ENCODE data around the gene UBXN6. TPM values are rescaled to one million over a fixed set of nuclear protein-coding genes. Genes with fewer than 3 reads are reported as not detected.

UBXN6 gene
- total and polyA plus RNA-seq, 2 experiments from 2014 or later = 19.1 to 21.6 TPM

GRCh38 chr19:4471403-4472173 lies 14.0 kb upstream of the UBXN6 start (continued):
- TF ChIP-seq REST (IDR thresholded peaks at IDR 0.05; ENCODE audit: unreplicated experiment) (no peak), JUNB (IDR thresholded peaks at IDR 0.05; ENCODE audit: unreplicated experiment) (no peak), EZH2phosphoT487 (IDR thresholded peaks at IDR 0.05; ENCODE audit: unreplicated experiment) (no peak), STAT1 (IDR thresholded peaks at IDR 0.05; ENCODE audit: unreplicated experiment) (no peak), NANOG (IDR thresholded peaks at IDR 0.05; ENCODE audit: borderline replicate concordance) (no peak), ZNF331 (CRISPR knock-in tag; IDR thresholded peaks at IDR 0.05; ENCODE audit: low read depth) (no peak)
- TF ChIP-seq, protein P1, sequence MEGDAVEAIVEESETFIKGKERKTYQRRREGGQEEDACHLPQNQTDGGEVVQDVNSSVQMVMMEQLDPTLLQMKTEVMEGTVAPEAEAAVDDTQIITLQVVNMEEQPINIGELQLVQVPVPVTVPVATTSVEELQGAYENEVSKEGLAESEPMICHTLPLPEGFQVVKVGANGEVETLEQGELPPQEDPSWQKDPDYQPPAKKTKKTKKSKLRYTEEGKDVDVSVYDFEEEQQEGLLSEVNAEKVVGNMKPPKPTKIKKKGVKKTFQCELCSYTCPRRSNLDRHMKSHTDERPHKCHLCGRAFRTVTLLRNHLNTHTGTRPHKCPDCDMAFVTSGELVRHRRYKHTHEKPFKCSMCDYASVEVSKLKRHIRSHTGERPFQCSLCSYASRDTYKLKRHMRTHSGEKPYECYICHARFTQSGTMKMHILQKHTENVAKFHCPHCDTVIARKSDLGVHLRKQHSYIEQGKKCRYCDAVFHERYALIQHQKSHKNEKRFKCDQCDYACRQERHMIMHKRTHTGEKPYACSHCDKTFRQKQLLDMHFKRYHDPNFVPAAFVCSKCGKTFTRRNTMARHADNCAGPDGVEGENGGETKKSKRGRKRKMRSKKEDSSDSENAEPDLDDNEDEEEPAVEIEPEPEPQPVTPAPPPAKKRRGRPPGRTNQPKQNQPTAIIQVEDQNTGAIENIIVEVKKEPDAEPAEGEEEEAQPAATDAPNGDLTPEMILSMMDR (conservative IDR thresholded peaks at IDR 0.05; ENCODE audit: low read depth in 2 of 2) = no peak

DNA sequence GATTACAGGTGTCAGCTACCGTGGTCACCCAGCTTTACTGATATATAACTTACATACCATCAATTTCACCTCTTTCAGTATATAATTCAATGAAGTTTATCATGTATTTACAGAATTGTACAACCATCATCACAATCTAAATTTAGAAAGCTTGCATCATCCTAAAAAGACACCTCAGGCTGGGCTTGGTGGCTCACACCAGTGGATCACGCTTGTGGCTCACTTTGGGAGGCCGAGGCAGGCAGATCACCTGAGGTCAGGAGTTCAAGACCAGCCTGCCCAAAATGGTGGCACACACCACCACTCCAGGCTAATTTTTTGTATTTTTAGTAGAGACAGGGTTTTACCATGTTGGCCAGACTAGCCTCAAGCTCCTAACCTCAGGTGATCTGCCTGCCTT lies 10.2 kb upstream of the UBXN6 start:
- Histone ChIP-seq H3K27ac (ENCODE audit: low read depth) (no peak overlapping the region), H3K9me2 (ENCODE audit: insufficient read depth) (no peaks in the 10 kb centered on the region), H3K4me2 (no peak overlapping the region), H4K20me1 (replicated peaks; ENCODE audit: insufficient read depth) (no peaks in the 10 kb centered on the region; the same call in 1 of the 2 replicates), H3K4me3 (no peak overlapping the region), H3F3A (replicated peaks; ENCODE audit: low read depth) (no peaks in the 10 kb centered on the region), H3K36me3 (ENCODE audit: insufficient read depth) (no peaks in the 10 kb centered on the region), H3K4me1 (ENCODE audit: insufficient read depth) (no peaks in the 10 kb centered on the region), H3K79me2 (replicated peaks; ENCODE audit: insufficient read depth) (peaks cover 5% of the 10 kb centered on the region), H2AFZ (no peak overlapping the region), H3K27me3 (ENCODE audit: insufficient read depth) (no peaks in the 10 kb centered on the region)
- Mint-ChIP-seq H3K27ac (no peak overlapping the region), H3K9me3 (no peaks in the 10 kb centered on the region), H3K4me3 (no peak overlapping the region), H3K4me1 (0 out of 3 replicates have a peak, but pooled peaks cover 3% of the 10 kb centered on the region), H3K27me3 (ENCODE audit: insufficient read depth, low read depth, poor library complexity) (no peaks in the 10 kb centered on the region), H3K36me3 (ENCODE audit: low read depth) (no peaks in the 10 kb centered on the region)
- no peak for ATAC-seq
- no peak for DNase-seq (ENCODE audit: low spot score)
- TF ChIP-seq POLR2AphosphoS5 (IDR thresholded peaks at IDR 0.05; ENCODE audit: low read depth) = no peak
- TF ChIP-seq, protein P2, sequence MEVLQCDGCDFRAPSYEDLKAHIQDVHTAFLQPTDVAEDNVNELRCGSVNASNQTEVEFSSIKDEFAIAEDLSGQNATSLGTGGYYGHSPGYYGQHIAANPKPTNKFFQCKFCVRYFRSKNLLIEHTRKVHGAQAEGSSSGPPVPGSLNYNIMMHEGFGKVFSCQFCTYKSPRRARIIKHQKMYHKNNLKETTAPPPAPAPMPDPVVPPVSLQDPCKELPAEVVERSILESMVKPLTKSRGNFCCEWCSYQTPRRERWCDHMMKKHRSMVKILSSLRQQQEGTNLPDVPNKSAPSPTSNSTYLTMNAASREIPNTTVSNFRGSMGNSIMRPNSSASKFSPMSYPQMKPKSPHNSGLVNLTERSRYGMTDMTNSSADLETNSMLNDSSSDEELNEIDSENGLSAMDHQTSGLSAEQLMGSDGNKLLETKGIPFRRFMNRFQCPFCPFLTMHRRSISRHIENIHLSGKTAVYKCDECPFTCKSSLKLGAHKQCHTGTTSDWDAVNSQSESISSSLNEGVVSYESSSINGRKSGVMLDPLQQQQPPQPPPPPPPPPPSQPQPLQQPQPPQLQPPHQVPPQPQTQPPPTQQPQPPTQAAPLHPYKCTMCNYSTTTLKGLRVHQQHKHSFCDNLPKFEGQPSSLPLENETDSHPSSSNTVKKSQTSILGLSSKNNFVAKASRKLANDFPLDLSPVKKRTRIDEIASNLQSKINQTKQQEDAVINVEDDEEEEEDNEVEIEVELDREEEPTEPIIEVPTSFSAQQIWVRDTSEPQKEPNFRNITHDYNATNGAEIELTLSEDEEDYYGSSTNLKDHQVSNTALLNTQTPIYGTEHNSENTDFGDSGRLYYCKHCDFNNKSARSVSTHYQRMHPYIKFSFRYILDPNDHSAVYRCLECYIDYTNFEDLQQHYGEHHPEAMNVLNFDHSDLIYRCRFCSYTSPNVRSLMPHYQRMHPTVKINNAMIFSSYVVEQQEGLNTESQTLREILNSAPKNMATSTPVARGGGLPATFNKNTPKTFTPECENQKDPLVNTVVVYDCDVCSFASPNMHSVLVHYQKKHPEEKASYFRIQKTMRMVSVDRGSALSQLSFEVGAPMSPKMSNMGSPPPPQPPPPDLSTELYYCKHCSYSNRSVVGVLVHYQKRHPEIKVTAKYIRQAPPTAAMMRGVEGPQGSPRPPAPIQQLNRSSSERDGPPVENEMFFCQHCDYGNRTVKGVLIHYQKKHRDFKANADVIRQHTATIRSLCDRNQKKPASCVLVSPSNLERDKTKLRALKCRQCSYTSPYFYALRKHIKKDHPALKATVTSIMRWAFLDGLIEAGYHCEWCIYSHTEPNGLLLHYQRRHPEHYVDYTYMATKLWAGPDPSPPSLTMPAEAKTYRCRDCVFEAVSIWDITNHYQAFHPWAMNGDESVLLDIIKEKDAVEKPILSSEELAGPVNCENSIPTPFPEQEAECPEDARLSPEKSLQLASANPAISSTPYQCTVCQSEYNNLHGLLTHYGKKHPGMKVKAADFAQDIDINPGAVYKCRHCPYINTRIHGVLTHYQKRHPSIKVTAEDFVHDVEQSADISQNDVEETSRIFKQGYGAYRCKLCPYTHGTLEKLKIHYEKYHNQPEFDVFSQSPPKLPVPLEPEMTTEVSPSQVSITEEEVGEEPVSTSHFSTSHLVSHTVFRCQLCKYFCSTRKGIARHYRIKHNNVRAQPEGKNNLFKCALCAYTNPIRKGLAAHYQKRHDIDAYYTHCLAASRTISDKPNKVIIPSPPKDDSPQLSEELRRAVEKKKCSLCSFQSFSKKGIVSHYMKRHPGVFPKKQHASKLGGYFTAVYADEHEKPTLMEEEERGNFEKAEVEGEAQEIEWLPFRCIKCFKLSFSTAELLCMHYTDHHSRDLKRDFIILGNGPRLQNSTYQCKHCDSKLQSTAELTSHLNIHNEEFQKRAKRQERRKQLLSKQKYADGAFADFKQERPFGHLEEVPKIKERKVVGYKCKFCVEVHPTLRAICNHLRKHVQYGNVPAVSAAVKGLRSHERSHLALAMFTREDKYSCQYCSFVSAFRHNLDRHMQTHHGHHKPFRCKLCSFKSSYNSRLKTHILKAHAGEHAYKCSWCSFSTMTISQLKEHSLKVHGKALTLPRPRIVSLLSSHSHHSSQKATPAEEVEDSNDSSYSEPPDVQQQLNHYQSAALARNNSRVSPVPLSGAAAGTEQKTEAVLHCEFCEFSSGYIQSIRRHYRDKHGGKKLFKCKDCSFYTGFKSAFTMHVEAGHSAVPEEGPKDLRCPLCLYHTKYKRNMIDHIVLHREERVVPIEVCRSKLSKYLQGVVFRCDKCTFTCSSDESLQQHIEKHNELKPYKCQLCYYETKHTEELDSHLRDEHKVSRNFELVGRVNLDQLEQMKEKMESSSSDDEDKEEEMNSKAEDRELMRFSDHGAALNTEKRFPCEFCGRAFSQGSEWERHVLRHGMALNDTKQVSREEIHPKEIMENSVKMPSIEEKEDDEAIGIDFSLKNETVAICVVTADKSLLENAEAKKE (CRISPR knock-in tag; IDR thresholded peaks at IDR 0.05) = no peak
- TF ChIP-seq REST (IDR thresholded peaks at IDR 0.05; ENCODE audit: unreplicated experiment) = no peak
- TF ChIP-seq ZNF331 (CRISPR knock-in tag; IDR thresholded peaks at IDR 0.05; ENCODE audit: low read depth) = no peak
